HL-60/S4 treated with phorbol 12-myristate 13-acetate at 8.2 ng/mL for 4 days and 3 days (cell line): Measurements from ENCODE around the gene TMPRSS9.

Experiments used
- in situ Hi-C: fragments of 300-500 bp; cut with MboI; formaldehyde crosslinking; loops from 2 replicates; pipeline ENCODE4 v1.15.0; 2022; ENCODE audit warnings: low sequenced_read_pairs

TMPRSS9 gene

DNA sequence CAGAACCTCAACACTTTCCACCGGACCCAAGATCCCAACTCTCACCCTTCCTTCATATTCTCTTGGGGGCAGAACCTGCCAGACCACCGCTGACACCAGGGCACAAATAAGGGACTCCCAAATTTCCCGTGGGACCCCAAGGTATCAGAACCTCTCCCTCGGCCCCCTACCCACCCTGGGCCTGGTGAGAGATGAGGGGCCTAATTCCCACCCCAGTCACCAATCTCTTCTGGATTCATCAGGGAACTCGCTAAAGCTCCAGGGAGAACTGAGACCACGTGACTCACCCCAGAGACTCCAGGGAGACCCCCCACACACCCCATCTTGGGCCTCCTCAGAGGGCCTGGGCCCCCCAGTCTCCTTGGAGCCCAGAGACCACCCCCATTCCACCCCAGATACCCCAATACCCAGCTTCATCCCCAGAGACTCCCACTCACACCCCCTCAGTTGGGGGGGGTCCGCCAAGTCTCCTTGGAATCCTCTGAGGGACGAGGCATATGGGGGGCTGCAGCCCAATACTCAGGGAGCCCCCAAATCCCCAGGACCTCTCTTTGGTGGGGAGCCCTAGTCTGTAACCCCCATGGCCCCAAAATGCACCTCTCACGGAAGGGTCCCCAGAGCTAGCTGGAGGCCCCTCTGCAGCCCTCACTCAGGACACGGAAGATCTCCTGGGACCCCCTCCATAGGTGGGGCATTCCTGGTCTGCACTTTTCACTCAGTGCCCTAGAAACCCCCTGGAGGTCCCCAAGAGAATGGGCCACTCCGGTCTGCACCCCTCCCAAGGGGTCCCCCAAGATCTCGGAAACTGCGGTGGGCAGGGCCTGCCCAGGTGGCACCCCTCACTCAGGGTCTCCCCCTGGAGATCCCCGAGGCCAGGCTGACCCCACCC, 95.1 kb downstream of the TMPRSS9 start:
- in situ Hi-C loops = loop anchor here (25.0 kb wide), 1 partner anchor 157 kb away; no protein-coding TSS in a partner anchor

DNA sequence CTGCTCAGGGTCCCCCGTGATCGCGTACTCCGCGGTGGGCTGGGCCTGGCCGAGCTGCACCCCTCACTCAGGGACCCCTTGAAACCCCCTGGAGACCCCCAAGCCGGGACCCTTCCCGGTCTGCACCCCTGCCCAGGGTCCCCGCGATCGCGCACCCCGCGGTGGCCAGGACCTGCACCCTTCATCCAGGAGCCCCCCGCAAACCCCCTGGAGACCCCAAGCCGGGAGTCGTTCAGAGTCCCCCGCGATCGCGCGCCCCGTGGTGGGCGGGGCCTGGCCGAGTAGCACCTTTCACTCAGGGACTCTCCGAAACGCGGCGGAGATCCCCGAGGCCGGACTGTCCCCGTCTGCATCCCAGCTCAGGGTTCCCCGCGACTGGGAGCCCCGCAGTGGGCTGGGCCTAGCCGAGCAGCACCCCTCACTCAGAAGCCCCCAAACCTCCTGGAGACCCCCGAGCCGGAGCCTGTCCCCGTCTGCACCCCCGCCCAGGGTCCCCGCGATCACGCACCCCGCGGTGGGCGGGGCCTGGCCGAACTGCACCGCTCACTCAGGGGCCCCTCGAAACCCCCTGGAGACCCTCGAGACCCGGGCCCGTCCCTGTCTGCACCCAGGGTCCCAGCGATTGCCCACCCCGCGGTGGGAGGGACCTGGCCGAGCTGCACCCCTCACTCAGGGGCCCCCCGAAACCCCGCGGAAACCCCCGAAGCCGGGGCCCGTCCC, 95.9 kb downstream of the TMPRSS9 start:
- in situ Hi-C loops = loop anchor here (25.0 kb wide), 1 partner anchor 156 kb away; no protein-coding TSS in a partner anchor

DNA sequence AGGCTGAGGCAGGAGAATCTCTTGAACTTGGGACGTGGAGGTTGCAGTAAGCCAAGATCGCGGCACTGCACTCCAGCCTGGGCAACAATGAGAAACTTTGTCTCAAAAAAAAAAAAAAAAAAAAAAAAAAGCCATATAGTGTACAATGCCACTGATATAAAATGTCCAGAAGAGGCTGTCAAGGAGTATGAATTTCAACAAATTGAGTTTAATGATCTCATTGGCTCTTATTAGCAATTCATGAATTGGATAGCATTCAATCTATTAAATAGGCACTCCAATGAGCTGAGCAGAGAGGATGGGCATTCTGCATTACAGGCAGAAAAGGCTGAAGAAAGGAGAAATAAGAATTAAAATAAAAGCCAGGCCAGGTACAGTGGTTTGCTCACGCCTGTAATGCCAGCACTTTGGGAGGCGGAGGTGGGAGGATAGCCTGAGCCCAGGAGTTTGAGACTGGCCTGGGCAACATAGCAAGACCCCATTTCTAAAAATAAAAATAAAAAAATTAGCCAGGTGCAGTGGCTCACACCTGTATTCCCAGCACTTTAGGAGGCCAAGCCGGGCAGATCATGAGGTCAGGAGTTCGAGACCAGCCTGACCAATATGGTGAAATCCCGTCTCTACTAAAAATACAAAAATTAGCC, 97.5 kb downstream of the TMPRSS9 start:
- in situ Hi-C loops = loop anchor here (25.0 kb wide), 1 partner anchor 155 kb away; no protein-coding TSS in a partner anchor

DNA sequence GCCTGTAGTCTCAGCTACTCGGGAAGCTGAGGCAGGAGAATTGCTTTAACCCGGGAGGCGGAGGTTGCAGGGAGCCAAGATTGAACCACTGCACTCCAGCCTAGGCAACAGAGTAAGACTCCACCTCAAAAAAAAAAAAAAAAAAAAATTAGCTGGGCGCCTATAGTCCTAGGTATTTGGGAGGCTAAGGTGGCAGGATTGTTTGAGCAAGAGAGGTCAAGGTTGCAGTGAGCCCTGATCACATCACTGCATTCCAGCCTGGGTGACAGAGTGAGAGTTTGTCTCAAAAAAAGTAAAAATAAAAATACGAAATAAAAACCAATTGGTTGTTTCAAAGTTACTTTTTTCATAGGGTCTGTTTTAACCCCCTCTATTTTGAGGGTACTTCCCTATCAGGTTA, 98.0 kb downstream of the TMPRSS9 start:
- in situ Hi-C loops = loop anchor here (25.0 kb wide), 1 partner anchor 154 kb away; no protein-coding TSS in a partner anchor

DNA sequence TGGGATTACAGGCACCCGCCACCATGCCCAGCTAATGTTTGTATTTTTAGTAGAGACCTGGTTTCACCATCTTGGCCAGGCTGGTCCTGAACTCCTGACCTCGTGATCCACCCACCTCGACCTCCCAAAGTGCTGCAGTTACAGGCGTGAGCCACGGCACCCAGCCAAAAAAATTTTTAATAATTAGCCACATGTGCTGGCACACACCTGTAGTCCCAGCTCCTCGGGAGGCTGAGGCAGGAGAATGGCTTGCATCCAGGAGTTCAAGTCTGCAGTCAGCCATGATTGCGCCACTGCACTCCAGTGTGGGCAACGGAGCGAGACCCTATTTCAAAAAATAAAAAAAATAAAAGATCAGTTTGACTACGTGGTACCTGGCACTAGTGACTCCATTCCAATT, 98.7 kb downstream of the TMPRSS9 start:
- in situ Hi-C loops = loop anchor here (25.0 kb wide), 1 partner anchor 154 kb away; no protein-coding TSS in a partner anchor

DNA sequence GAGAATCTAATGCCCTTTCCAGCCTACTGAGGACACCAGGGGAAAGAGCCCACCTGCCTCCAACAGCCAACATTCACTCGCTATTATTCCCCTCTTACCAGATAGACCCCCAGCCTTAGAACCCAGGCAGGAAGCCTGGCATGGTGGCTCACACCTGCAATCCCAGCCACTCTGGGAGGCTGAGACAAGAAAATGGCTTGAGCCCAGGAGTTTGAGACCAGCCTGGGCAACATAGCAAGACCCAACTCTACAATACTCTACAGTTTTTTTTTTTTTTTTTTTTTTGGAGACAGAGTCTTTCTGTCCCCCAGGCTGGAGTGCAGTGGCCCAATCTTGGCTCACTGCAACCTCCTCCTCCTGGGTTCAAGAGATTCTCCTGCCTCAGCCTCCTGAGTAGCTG, 100.2 kb downstream of the TMPRSS9 start:
- in situ Hi-C loops = loop anchor here (25.0 kb wide), 1 partner anchor 152 kb away; no protein-coding TSS in a partner anchor

DNA sequence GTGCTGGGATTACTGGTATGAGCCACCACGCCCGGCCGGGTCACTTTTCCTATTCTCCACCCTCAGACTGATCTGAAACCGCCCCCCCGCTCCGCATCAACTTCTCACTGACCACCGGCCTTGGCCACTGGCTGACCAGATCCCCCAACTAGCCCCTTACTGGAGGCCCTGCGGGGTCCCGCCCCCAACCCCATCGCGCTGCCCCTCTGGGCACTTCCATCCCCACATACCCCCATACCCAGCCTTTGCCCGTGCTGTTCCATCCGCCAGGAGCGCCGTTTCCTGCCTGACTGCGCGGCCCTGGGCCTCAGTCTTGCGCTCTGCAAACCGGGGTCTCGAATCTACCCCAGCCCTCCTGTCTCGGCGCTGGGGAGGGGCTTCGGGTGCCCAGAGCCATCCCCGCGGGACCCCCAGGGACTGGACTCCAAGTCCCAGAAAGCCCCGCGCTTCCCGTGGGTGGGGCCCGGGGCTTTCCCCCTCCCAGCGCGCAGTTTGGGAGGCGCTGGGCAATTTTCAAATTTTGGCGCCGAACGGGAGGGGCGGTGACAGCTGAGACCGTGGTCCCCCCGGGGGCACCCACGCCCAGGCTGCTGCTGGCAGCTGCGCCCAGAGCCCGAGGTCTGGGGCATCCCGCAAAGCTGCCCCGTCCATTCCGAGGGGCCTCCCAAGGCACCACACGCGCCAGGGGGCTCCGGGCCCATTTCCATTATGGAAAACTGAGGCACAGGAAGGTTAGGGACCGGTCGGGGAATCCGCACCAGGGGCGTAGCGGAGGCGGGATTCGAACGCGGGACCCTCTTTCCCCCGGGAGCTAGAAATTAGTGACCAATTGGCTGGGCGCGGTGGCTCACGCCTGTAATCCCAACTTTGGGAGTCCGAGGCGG, 101.9 kb downstream of the TMPRSS9 start:
- in situ Hi-C loops = loop anchor here (25.0 kb wide), 1 partner anchor 150 kb away; no protein-coding TSS in a partner anchor

DNA sequence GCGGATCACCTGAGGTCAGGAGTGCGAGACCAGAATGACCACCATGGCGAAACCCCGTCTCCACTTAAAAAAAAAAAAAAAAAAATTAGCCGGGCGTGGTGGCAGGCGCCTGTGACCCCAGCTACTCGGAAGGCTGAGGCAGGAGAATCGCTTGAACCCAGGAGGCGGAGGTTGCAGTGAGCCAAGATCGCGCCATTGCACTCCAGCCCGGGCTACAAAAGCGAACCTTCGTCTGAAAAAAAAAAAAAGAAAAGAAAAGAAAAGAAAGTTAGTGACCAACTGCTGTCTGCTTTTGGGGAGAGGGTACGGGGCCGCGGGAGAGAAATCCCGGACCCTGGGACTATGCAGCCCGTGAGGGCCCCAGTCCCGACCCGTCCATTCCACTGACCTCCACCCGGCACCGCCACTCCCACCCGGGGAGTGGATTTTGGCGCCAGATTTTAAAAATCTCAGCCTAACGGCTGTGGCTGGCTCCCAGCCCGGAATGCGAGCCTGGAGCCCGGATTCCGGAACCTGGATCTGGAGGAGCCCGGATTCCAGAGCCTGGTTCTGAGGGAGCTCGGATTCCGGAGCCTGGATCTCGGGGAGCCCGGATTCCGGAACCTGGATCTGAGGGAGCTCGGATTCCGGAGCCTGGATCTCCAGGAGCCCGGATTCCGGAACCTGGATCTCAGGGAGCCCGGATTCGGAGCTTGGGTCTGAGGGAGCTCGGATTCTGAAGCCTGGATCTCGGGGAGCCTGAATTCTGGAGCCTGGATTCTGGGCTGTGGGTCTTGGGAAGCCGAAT, 102.8 kb downstream of the TMPRSS9 start:
- in situ Hi-C loops = loop anchor here (25.0 kb wide), 1 partner anchor 149 kb away; no protein-coding TSS in a partner anchor

DNA sequence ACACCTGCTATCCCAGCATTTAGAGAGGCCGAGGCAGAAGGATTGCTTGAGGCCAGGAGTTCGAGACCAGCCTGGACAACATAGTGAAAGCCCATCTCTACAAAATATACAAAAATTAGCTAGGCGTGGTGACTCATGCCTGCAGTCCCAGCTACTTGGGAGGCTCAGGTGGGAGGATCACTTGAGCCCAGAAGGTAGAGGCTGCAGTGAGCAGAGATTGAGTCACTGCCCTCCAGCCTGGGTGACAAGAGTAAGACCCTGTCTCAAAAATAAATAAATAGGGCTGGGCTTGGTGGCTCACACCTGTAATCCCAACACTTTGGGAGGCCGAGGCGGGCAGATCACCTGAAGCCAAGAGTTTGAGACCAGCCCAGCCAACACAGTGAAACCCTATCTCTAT, 103.6 kb downstream of the TMPRSS9 start:
- in situ Hi-C loops = loop anchor here (25.0 kb wide), 1 partner anchor 149 kb away; no protein-coding TSS in a partner anchor

DNA sequence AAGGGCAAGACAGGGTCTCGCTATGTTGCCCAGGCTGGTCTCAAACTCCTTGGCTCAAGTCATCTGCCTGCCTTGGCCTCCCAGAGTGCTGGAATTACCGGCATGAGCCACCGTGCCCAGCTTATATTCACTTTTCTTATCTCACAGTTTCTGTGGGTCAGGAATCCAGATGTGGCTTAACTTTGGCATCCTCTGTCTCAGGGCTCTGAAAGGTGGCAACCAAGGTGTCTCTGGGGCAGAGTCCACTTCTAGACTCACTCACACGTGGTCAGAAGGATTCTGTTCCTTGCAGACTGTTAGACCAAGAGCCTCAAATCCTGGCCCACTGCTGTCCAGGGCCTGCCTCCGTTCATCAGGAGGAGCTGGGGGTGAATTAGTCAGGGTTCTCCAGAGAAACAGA, 104.3 kb downstream of the TMPRSS9 start:
- in situ Hi-C loops = loop anchor here (25.0 kb wide), 1 partner anchor 148 kb away; no protein-coding TSS in a partner anchor

DNA sequence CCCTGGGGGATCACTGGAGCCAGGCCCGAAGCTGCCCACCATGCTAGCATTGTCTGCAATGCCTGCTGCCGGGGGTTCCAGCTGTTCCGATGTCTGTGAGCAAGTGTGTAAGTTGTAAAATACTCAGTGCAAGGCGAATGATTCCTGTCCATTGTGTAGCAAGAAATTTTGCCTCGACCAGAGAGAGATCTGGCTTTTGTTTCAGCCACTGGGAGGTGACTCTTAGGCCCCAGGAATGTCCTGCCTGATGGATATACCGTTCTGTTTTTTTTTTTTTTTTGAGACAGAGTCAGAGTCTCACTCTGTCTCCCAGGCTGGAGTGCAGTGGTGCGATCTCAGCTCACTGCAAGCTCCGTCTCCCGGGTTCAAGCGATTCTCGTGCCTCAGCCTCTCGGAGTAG, 108.5 kb downstream of the TMPRSS9 start:
- in situ Hi-C loops = loop anchor here (25.0 kb wide), 1 partner anchor 144 kb away; no protein-coding TSS in a partner anchor

DNA sequence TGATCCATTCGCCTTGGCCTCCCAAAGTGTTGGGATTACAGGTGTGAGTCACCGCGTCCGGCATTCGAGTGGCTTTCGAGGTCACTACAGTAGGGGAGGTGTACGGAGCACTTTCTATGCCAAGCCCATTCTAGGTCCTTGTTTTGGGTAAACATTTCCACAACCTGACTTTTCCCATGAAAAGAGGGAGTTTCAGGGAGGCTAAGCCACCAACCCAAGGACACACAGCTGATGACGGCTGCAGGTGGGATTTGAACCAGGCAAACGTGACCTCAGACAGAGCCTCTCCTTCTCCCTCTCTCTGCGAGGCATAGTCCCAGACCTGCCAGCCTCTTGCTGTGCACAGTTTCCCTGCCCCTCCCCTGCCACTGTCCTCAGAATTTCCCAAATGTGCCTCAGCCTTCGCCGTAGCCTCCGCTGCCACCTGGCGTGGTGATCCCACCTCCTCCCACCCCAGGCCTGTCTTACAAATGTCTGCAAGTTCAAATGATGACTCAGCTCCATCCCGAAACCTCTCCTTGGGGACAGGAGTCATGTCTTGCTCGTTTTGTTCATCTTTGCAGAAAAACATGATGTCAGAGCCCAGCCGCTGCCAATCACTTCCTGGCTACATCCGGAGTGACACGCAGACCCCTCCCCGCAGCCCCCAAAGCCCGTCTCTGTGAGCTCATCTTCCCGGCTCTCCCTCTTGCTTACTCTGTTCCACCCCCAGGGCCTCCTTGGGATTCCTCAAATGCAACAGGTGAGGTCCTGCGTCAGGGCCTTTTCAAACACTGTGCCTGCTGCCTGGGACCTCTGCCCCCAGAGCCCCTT, 109.2 kb downstream of the TMPRSS9 start:
- in situ Hi-C loops = loop anchor here (25.0 kb wide), 1 partner anchor 143 kb away; no protein-coding TSS in a partner anchor

DNA sequence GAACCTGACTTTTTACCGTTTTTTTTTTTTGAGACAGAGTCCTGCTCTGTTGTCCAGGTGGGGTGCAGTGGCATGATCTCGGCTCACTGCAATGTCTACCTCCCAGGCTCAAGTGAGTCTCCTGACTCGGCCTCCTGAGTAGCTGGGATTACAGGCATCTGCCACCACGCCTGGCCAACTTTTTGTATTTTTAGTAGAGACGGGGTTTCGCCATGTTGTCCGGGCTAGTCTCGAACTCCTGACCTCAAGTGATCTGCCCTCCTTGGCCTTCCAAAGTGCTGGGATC, 109.8 kb downstream of the TMPRSS9 start:
- in situ Hi-C loops = loop anchor here (25.0 kb wide), 1 partner anchor 142 kb away; no protein-coding TSS in a partner anchor

DNA sequence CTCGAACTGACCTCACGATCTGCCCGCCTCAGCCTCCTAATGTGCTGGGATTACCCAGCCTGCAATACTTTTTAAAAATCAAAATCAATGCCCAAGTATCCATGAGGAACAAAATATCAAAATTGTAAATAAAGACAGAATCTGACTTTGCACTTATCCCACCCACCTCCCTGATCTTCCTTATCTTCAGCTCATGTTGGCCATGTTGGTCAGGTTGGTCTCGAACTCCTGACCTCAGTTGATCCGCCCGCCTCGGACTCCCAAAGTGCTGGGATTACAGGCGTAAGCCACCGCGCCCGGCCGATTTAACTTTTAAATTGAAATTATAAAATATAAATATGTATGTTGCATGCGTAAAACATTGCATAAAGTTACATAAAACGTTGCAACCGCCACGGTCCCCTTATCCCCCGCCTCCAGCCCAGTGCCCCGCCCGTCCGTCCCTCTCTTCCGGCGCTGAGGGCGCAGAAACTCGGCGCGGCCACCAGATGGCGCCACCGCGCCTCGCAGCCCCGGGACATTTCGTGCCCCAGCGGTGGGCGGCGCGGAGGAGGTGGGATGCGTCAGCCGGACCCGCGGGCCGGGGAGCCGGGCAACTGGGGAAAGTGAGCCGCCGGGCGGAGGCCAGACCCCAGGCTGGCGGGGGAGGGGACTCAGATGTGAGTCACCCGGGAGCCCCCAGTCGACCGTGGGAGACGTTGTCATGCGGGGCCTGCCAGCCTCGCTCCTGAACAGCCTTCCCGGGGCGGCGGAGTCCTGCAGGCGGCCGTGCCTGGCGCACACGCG, 114.4 kb downstream of the TMPRSS9 start:
- in situ Hi-C loops = loop anchor here (25.0 kb wide), 1 partner anchor 138 kb away; no protein-coding TSS in a partner anchor

DNA sequence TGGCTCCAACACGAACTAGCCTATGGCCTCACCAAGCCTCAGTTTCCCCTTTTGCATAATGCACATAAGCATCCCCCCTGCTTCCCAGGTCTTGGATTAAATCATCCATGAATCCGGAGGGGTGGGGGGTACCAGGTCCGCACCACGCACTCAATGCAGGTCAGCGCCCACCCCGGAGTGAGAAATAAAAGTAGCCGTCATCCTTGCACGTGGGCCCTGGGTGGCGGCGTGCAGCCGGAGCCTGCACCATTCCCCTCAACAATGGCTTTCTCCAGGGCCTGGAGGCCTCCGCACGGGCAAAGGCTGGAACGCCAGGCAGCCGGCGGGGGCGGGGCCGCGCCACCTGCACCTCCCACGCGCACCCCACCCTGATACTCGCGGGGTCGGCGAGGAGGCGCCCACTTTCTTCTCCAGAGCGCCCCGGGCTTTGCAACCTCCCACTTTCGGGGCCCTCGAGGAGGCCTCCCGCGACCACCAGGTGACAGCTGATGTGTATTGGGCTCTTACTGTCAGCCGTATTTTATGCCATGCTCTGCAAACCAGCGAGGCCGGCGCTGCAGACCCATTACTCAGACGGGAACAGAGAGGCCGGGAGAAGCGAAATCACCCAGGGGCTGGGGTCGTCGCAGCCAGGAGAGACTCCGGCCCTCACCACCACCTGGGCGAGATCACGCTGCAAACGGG, 115.1 kb downstream of the TMPRSS9 start:
- in situ Hi-C loops = no loop called here
